Activated naive CD4-positive, alpha-beta T cell treated with Interleukin-2 at 50 U/mL for 16 hours (primary cell): ENCODE measurements around the gene MAN1C1.

Source experiments
- DNase-seq: peaks from one replicate; pipeline ENCODE4 v3.0.0-alpha.2; 2020

Gene MAN1C1

DNA sequence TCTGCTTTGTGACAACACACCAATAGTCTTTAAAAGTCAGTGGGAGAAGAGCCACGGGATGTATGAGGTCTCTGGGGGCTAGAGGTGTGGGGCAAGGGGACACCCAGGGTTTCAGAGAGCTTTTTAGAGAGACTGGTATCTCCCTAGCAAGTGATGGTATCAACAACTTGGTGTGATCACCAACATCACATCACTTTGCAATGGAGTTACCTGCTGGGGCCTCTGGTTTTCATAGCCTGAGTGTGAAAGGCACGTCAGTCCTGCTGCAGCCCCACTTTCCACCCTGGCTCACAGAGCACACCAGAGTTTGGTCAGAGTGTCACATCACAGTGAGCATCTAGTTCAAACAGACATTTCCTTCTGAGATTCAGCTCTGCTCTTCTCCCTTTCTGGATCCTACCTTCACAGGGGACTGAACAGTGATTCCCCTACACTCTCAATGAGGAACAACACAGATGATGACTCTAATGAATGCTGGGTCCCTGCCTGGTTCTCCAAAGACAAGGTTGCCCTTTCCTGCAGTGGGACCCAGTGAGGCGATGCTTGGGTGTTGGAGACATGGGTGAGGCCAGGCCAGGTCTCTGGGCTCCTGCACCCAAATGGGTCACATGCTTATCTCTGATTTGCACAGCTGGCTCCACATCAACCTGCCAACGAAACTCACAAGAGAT lies 2.0 kb upstream of the MAN1C1 start:
- no peak for DNase-seq

DNA sequence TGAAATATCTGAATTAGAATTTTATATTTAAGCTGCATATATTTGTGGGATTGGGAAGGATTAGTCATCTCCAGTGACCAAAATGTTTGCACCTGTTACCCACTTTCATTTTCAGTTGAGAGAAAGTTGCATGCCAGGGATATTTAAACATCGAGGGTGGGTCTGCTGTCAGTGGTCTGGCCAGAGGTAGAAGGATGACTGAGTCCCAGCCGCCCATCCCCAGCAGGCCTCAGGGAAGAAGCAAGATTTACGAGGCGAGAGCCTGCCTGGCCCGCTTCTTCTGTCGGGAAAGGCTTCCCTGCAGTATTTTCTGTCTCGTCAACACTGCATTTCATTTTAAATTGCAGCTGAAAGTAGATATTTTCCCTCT lies 1.4 kb upstream of the MAN1C1 start:
- no peak for DNase-seq

GRCh38 chr1:25615563-25616094 lies 962 bp upstream of the MAN1C1 start:
- no peak for DNase-seq

DNA sequence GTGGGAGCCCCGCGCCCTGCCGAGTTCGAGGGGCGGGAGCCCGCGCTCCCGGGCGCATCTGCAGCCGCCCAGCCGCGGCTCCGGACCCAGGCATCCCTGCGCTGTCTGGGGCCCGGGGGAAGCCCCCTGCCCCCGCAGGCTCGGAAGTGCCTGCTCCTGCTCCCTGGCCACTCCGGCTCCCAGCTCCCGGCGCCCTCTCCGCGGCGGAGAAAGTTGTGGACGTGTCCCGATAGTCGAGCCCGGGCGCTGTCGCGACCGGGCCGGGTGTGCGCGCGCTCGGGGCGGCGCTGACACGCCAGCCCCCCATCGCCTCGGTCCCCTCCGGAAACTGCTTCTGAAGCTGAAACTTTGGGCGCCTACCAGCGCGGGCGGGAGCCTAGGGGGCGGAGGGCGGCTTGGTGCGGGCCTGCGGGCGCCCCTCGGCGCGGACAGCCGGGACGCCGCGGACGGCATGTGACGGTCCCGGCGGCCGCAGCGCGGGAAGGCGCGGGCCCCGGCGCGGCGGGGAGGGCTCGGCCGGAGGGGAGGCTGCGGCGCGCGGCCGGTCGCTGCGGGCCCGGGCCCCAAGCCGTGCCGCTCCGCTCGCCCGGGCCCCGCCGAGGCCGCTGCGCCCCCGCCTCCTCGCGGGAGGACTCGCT lies 515 bp downstream of the MAN1C1 start:
- DNase-seq: peak; percentile 10

- DNase-seq: no peak
Measured at GRCh38 chr1:25617625-25618432, 1.2 kb downstream of the MAN1C1 start.

DNA sequence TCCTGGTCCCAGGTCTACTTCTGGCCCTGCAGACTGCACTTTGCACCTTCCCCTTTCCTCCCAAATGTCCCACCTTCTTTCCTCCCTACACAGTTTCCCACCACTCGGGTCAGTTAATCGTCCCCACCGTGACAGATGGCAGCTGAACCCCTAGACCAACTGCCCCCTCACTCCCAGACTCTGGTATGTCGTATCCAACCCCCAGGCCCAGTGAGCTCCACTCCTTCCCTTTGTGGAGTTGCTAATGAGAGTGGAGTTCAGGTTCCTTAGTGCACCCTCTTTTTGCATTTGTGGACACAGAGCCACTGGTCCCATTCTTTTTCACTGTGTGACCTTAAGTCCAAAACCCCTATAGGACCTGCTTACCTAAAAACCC lies 1.8 kb downstream of the MAN1C1 start:
- no peak for DNase-seq

- peak; percentile 56 for DNase-seq
Measured at GRCh38 chr1:25619101-25619890, 2.7 kb downstream of the MAN1C1 start.

GRCh38 chr1:25620211-25620610 lies 3.6 kb downstream of the MAN1C1 start:
- DNase-seq: no peak

DNA sequence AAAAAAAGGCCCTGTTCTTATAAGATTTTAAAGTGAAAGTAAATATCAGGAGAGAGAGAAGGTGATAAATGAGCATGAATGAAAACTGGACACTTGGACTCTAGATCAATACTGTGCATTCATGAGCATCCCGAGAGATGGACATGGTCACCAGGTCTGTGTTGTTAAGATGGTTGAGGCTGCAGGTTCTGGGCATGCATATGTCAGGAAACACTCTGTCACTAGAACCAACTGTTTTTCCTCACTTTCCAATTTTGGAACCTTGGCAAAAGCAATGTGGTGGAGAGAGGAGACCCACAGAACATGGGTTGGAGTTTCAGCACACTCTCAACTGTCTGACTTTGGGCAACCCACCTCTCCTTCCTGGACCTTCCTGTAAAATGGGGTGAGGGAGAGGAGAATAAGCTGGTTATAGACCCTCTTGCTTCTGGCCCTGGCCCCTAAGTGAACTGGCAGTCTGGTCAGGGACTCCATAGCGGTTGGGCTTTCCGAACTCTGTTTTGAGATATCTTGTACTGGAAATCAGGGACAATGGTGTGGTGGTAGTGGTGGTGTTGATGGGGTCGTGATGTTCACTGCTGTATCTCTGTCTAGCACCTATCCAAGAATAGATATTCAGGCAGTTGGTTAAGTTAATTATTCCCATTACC lies 4.2 kb downstream of the MAN1C1 start:
- DNase-seq: no peak

DNA sequence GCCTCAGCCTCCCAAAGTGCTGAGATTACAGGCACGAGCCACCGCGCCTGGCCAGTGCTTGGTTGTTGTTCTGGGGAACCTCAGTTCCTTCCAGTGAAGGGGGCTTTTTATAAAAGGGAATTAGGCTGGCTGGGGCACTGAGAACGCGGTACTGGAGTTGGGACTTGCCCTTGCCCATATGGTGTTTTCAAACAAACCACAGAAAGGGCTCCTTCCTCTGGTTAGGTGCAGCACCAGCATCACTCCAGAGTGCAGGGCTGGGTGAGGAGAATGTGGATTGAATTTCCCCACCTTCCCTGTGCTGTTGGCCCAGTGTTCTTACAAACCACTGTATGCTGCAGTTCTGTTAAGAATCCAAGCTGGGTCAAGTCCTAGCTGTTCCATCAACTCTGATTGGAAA lies 5.3 kb downstream of the MAN1C1 start:
- DNase-seq: no peak

DNA sequence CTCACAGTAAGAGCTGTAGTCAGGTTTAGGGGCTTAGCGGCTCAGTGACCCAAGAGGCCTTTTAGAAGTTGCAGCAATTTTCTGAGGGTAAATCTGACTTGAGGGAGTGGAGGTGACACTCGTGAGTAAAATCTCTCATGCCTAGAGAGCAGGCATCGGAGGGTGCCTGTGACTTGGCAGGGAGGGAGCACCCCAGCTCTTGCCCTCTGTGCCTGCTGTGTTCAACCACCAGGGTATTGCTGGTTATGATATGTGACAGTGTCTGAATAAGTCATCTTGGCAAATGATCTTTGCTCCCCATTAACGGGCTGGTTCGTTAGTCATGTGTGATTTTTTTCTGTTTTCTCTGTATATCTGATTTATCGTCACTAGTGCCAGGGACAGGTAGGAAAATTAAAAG lies 5.9 kb downstream of the MAN1C1 start:
- DNase-seq: no peak

- DNase-seq: no peak
Measured at GRCh38 chr1:25623007-25623406, 6.4 kb downstream of the MAN1C1 start.

GRCh38 chr1:25623731-25624130 lies 7.1 kb downstream of the MAN1C1 start:
- DNase-seq: no peak

DNA sequence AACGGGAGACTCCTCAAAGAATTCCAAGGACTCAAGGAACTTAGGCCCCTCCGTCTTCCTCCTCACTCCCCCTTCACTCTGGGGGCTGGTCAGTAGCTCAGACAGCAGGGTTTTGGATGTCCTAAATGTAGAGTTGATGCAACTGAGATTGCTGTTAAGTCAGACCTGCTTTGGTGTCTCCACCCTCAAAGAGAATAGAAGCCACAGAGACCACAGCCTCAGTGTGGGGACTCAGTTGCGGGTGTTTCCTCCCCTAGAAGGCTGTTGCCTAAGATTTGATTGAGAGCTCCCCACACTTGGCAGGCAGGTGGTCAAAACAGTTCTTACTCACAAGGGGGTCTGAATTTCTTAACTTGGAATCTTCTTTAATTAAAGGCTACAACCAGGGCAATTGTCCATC lies 7.6 kb downstream of the MAN1C1 start:
- no peak for DNase-seq

DNA sequence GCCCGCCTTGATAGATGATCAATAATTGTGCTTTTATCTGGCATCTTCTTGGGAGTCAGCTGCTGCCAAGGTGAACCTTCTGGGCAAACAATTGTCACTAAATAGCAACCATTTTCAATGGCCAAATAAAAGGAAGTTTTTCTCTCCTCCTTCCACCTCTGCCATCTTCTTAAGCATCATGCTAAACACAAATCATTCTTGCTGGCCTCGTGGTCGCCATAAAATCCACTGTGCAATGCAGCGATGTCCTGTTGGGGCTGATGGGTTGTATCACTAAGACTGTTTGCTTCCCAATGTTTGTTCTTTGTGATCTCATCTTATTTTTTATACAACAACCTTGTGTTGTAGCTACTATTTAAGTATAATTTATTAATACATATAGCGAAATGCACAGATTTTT lies 8.0 kb downstream of the MAN1C1 start:
- DNase-seq: no peak

- no peak for DNase-seq
Measured at GRCh38 chr1:25626018-25626417, 9.4 kb downstream of the MAN1C1 start.

GRCh38 chr1:25628741-25629421 lies 12.3 kb downstream of the MAN1C1 start:
- no peak for DNase-seq

DNA sequence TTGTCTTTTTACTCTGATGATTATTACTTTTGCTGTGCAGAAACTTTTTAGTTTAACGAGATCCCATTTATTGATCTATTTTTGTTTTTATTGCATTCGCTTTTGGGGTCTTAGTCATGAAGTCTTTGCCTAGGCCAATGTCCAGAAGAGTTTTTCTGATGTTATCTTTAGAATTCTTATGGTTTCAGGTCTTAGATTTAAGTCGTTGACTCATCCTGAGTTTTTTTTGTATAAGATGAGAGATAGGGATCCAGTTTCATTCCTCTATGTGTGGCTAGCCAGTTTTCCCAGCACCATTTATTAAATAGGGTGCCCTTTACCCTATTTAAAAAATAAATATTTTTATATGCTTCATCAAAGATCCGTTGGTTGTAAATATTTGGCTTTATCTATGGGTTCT lies 13.2 kb downstream of the MAN1C1 start:
- no peak for DNase-seq

- no peak for DNase-seq
Measured at GRCh38 chr1:25631750-25632485, 15.3 kb downstream of the MAN1C1 start.

DNA sequence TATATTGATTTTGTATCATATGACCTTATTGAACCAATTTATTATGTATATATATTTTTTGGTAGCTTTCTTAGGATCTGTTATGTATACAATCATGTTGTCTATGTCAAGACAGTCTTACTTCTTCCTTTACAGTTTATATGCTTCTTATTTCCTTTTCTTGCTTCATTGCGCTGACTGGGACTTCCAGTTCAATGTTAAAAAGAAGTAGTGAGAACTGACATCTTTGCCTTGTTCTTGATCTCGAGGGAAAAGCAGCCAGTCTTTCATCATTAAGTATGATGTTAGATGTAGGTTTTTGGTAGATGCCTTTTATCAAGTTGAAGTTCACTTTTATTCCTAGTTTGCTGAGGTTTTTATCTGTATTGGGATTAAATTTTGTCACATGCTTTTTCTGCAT lies 17.5 kb downstream of the MAN1C1 start:
- no peak for DNase-seq

DNA sequence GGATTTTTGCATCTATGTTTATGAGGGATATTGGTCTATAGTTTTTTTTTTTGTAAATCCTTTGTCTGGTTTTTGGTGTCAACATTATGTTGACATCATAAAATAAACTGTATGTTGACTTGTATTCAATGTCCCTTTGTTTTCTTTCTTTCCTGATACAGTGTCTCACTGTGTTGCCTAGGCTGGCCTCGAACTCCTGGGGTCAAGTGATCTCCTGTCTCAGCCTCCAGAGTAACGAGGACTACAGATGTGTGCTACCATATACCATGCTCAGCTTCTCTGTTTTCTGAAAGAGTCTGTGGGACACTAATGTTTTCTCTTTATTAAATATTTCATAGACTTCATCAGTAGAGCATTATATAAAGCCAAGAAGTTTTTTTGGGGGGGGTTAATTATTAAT lies 18.3 kb downstream of the MAN1C1 start:
- DNase-seq: no peak
